ENCODE data around the gene ADCY7. TPM values are rescaled to one million over a fixed set of nuclear protein-coding genes. Genes with fewer than 3 reads are reported as not detected.

Gene ADCY7
- 2.6 and 4.0 TPM in 2 replicates for total RNA-seq (2021)
- long read RNA-seq, partial matches to known transcripts = 0 of 9 reads
- long read RNA-seq, other reads (novel, unspliced or antisense) = 9 of 9 reads

GRCh38 chr16:50266337-50267091 is at the start of gene ADCY7:
ADCY7 (plus strand) TSS chr16:50266551; CDS start chr16:50288180, 21,629 bp downstream.
- no peak within 1 kb of the TSS for H2AK5ac ChIP-seq (ENCODE audit: insufficient read length, low read length)
- no CpG with 5 or more reads among the region's 25 CpGs for WGBS (ENCODE audit: extremely low coverage, insufficient read length, low lambda C conversion rate)
- no peaks in the 10 kb centered on the region for H3K79me1 ChIP-seq (ENCODE audit: insufficient read depth, low read depth, low read length, poor library complexity, severe bottlenecking)
- Mint-ChIP-seq H3K36me3 (ENCODE audit: insufficient read depth in 1 of 3, low read depth in 3 of 3) (no peaks in the 10 kb centered on the region), H3K9me3 (no peaks in the 10 kb centered on the region), H3K27me3 (ENCODE audit: low read depth) (peaks cover 2% of the 10 kb centered on the region; the same call in 1 of the 2 replicates), H3K4me1 (peaks cover 6 to 28% of the 10 kb centered on the region in 2 experiments; a peak in 3 of 4 replicates), H3K4me3 (no peak within 1 kb of the TSS), H3K27ac (peak within 1 kb of the TSS in 1 of 3 experiments; percentile 79; a peak in 2 of 7 replicates)
- no peak within 1 kb of the TSS for H2BK12ac ChIP-seq (ENCODE audit: insufficient read length, low read depth, low read length)
- no peak within 1 kb of the TSS for H2AFZ ChIP-seq (ENCODE audit: low read length)
- TF ChIP-seq CTCF (conservative IDR thresholded peaks at IDR 0.05) = no peak
- H3K79me2 ChIP-seq (ENCODE audit: insufficient read depth, low read length) = no peaks in the 10 kb centered on the region
- H4K8ac ChIP-seq (replicated peaks; ENCODE audit: insufficient read length, low read depth, low read length) = no peak within 1 kb of the TSS
- H3K23ac ChIP-seq (ENCODE audit: insufficient read length, low read depth, low read length) = no peak within 1 kb of the TSS
- H2BK15ac ChIP-seq (ENCODE audit: low read depth, low read length) = no peak within 1 kb of the TSS
- peaks cover 2% of the 10 kb centered on the region; the same call in 1 of the 2 replicates for H3K4me1 ChIP-seq (ENCODE audit: insufficient read depth, low read length)
- no peaks in the 10 kb centered on the region for H4K20me1 ChIP-seq (ENCODE audit: control insufficient read depth, insufficient read depth, insufficient read length)
- no peak within 1 kb of the TSS for H2BK120ac ChIP-seq (ENCODE audit: low read depth, low read length, poor library complexity, severe bottlenecking)
- H3K18ac ChIP-seq (ENCODE audit: insufficient read length, low read depth, low read length) = no peak within 1 kb of the TSS
- peak; percentile 57 for DNase-seq
- H2BK5ac ChIP-seq (ENCODE audit: insufficient read length, low read length) = no peak within 1 kb of the TSS
- H3K56ac ChIP-seq (ENCODE audit: insufficient read length, low read depth, low read length) = no peak within 1 kb of the TSS
- H3K14ac ChIP-seq (ENCODE audit: insufficient read depth, low read length) = no peak within 1 kb of the TSS
- no peak within 1 kb of the TSS for H3T11ph ChIP-seq (ENCODE audit: low read length)
- H3K27ac ChIP-seq (ENCODE audit: insufficient read length, low read depth, low read length) = no peak within 1 kb of the TSS
- no peaks in the 10 kb centered on the region for H3K23me2 ChIP-seq (ENCODE audit: insufficient read length, low read depth, low read length, poor library complexity, severe bottlenecking)
- no peak within 1 kb of the TSS for H2BK20ac ChIP-seq (ENCODE audit: low read depth, low read length, poor library complexity, severe bottlenecking)
- no peak within 1 kb of the TSS for H3K9ac ChIP-seq (ENCODE audit: extremely low read depth, insufficient read length, low read length)
- H3K9me3 ChIP-seq (ENCODE audit: control insufficient read depth, low read depth, low read length) = no peaks in the 10 kb centered on the region
- H3K4me2 ChIP-seq (ENCODE audit: insufficient read depth, insufficient read length, low read length) = no peak within 1 kb of the TSS
- no peaks in the 10 kb centered on the region for H3K27me3 ChIP-seq (ENCODE audit: insufficient read depth, low read length)
- H4K5ac ChIP-seq (ENCODE audit: insufficient read length, low read depth, low read length) = no peak within 1 kb of the TSS
- H3K4ac ChIP-seq (ENCODE audit: low read depth, low read length) = no peak within 1 kb of the TSS
- no peak within 1 kb of the TSS for H4K91ac ChIP-seq (ENCODE audit: insufficient read length, low read depth, low read length)

Data from H9 (cell line).